GM12878 (cell line): ENCODE measurements around the gene COG4. TPM values are rescaled to one million over a fixed set of nuclear protein-coding genes. Genes with fewer than 3 reads are reported as not detected.

Source experiments
- ATAC-seq: fragments of 200-7000 bp; cut with Tn5 transposase; 3 replicates; pipeline ENCODE4 v1.9.1; 2020; ENCODE audit warnings: mild to moderate bottlenecking, moderate library complexity
- BruUV-seq: library from RNA; stranded (reverse); fragments of 400-500 nt; replicated peaks from 2 replicates; lab custom pipeline; 2021; lab: Mats Ljungman, UMichigan
- CTCF ChIA-PET: fragments of 300-600 bp; sonication (Branson Sonifier 250); formaldehyde crosslinking; extraction: SDS; loops from one replicate; lab custom pipeline; 2021; ENCODE audit warnings: inconsistent platforms; lab: Yijun Ruan, JAX
- POLR2A ChIA-PET: fragments of 350-600 bp; formaldehyde crosslinking; extraction: SDS; loops from one replicate; lab custom pipeline; 2021; ENCODE audit warnings: inconsistent platforms; lab: Charles Lee
- RAD21 ChIA-PET: fragments of 300-600 bp; sonication (Branson Sonifier 250); formaldehyde crosslinking; loops from one replicate; lab custom pipeline; 2023; ENCODE audit warnings: antibody characterized with exemption; ENCODE audit not compliant: unreplicated experiment; lab: Charles Lee
- SMC1A ChIA-PET: fragments of 300-600 bp; sonication (Branson Sonifier 250); formaldehyde crosslinking; loops from one replicate; lab custom pipeline; 2023; ENCODE audit not compliant: unreplicated experiment, uncharacterized antibody; lab: Charles Lee
- DNase-seq: peaks from one replicate; pipeline ENCODE4 v3.0.0-alpha.2; 2011; ENCODE audit warnings: low read depth, low spot score
- FAIRE-seq: peaks from 3 replicates; lab custom pipeline; 2011; peaks lifted over from hg19 to GRCh38; lab: Jason Lieb, UNC
- H2AFZ ChIP-seq: 2 replicates; pipeline ENCODE4 v1.6.0; 2011; ENCODE audit warnings: low read depth, low read length, control low read depth; ENCODE audit not compliant: control insufficient read depth
- H3K27ac ChIP-seq: 2 replicates; pipeline ENCODE4 v1.5.1; 2011; ENCODE audit warnings: control low read depth; ENCODE audit not compliant: control insufficient read depth, insufficient read depth
- H3K27me3 ChIP-seq, 2 experiments: replicated peaks in 1 of 2; 2 replicates each; pipeline versions ENCODE4 v1.6.0 to v1.6.1; 2011; ENCODE audit warnings: low read length in 1 of 2; ENCODE audit not compliant: control insufficient read depth in 2 of 2, insufficient read depth in 2 of 2
- H3K36me3 ChIP-seq, 2 experiments: 2 replicates each; pipeline ENCODE4 v1.5.1; 2011; ENCODE audit warnings: low read length in 1 of 2; ENCODE audit not compliant: control insufficient read depth in 2 of 2, insufficient read depth in 2 of 2
- H3K4me1 ChIP-seq: 2 replicates; pipeline ENCODE4 v1.6.1; 2011; ENCODE audit warnings: mild to moderate bottlenecking, low read length, moderate library complexity, mixed read lengths; ENCODE audit not compliant: control insufficient read depth, insufficient read depth
- H3K4me2 ChIP-seq: 2 replicates; pipeline ENCODE4 v1.6.0; 2011; ENCODE audit warnings: control low read depth; ENCODE audit not compliant: control insufficient read depth, insufficient read depth
- H3K4me3 ChIP-seq: fragments of 200-600 bp; sonication (generic); 2 replicates; pipeline ENCODE4 v1.5.1; 2016
- H3K79me2 ChIP-seq: 2 replicates; pipeline ENCODE4 v1.6.0; 2011; ENCODE audit warnings: low read length; ENCODE audit not compliant: control insufficient read depth, insufficient read depth
- H3K9ac ChIP-seq: 2 replicates; pipeline ENCODE4 v1.8.0; 2011; ENCODE audit warnings: low read length, control low read depth, mixed read lengths; ENCODE audit not compliant: control insufficient read depth, insufficient read depth
- H3K9me3 ChIP-seq: replicated peaks from 3 replicates; pipeline ENCODE4 v1.5.1; 2011; ENCODE audit warnings: mild to moderate bottlenecking, low read length; ENCODE audit not compliant: control insufficient read depth, insufficient read depth
- H4K20me1 ChIP-seq: 2 replicates; pipeline ENCODE4 v1.6.0; 2011; ENCODE audit not compliant: control insufficient read depth, insufficient read depth
- NFIC ChIP-seq: IDR thresholded peaks from 2 replicates; pipeline ENCODE4 v1.6.1; 2012; ENCODE audit warnings: low read depth, mild to moderate bottlenecking, inconsistent platforms, low read length, moderate library complexity
- SPI1 ChIP-seq: IDR thresholded peaks from 2 replicates; pipeline ENCODE4 v1.6.1; 2011; ENCODE audit warnings: low read depth, mild to moderate bottlenecking, low read length, moderate library complexity, borderline replicate concordance; ENCODE audit not compliant: insufficient read depth
- WGBS: methylation state at CpG from one replicate; pipeline ENCODE4 v1.1.6; 2016; ENCODE audit warnings: low lambda C conversion rate; ENCODE audit not compliant: insufficient replicate concordance, insufficient coverage; ENCODE audit errors: missing lambda C conversion rate; 5-methylcytosine and 5-hydroxymethylcytosine counted together
- in situ Hi-C: fragments of 300-500 bp; cut with MboI; formaldehyde crosslinking; loops from 9 replicates; pipeline ENCODE4 v1.14.3; 2018; ENCODE audit warnings: mixed read lengths
- intact Hi-C: fragments of 100-400 bp; cut with micrococcal nuclease; formaldehyde crosslinking; loops from one replicate; pipeline ENCODE4 v1.14.2; 2022; ENCODE audit not compliant: unreplicated experiment
- polyA plus RNA-seq, 11 experiments: library from polyadenylated mRNA; depleted of rRNA in 4 of 11; unstranded in 6 of 11; stranded (reverse) in 5 of 11; fragments of >200 nt; fragmentation: Nextera tagmentation in 4 of 11; fragmentation: Illumina TruSeq in 1 of 11; extraction: Ambion mirVana in 4 of 11; extraction: Trizol in 1 of 11; gene quantifications; 1 replicate in 1 of 11; 2 replicates in 10 of 11; pipeline versions ENCODE4 v1.2.1 to v1.2.3, GENCODE V29; 2011 to 2016; ENCODE audit warnings: inconsistent platforms in 2 of 11, missing spikeins in 2 of 11, low read depth in 1 of 11
- total RNA-seq, 4 experiments: library from RNA; depleted of rRNA in 3 of 4; stranded (reverse); fragments of >200 nt in 3 of 4; fragmentation: Illumina TruSeq in 1 of 4; extraction: Trizol in 1 of 4; gene quantifications; 2 replicates each; pipeline versions ENCODE4 v1.2.1 to v1.2.3, GENCODE V29; 2013 to 2021

Gene COG4
- total and polyA plus RNA-seq, 10 of the 15 experiments (the other 5 are each of a cell fraction or from before 2014, with no cell fraction given) = 7.0 to 57.7 (median 33.0) TPM

GRCh38 chr16:70433458-70434103, 89.8 kb downstream of the COG4 start:
- Histone ChIP-seq H3K9ac (peak overlapping the region; percentile 80), H4K20me1 (no peaks in the 10 kb centered on the region), H3K4me1 (peaks cover 57% of the 10 kb centered on the region), H2AFZ (no peak overlapping the region), H3K27me3 (no peaks in the 10 kb centered on the region), H3K9me3 (no peaks in the 10 kb centered on the region), H3K79me2 (peaks cover 85% of the 10 kb centered on the region), H3K4me2 (peak overlapping the region; percentile 97), H3K36me3 (peaks cover 0 to 4% of the 10 kb centered on the region in 2 experiments; a peak in 1 of 4 replicates), H3K4me3 (peak overlapping the region; percentile 70), H3K27ac (peak overlapping the region; percentile 88)
- WGBS = 37% methylated on average over 5 of the region's 5 CpGs
- DNase-seq = no peak
- CTCF ChIA-PET = interaction anchor here (0.5 to 2.6 kb wide), 13 partner anchors 17 to 111 kb away, joined by 3 to 10 read pairs (median 5); partner anchors contain the start of gene COG4
- POLR2A ChIA-PET = interaction anchor here (0.6 to 4.9 kb wide), 12 partner anchors 15 to 163 kb away, joined by 3 to 47 read pairs (median 5); partner anchors contain the start of gene FCSK
- in situ Hi-C loops = no loop called here
- TF ChIP-seq SPI1 (peak; percentile 24; the same call in 1 of the 2 replicates), NFIC (no peak)
- TSS peak; percentile 4 for BruUV-seq
- SMC1A ChIA-PET = interaction anchor here (0.8 to 4.0 kb wide), 14 partner anchors 10 to 91 kb away, joined by 3 to 37 read pairs (median 9); partner anchors contain the start of genes COG4, FCSK and SF3B3
- RAD21 ChIA-PET = interaction anchor here (1.2 to 3.9 kb wide), 11 partner anchors 11 to 91 kb away, joined by 4 to 38 read pairs (median 9); partner anchors contain the start of genes COG4, FCSK and SF3B3
- intact Hi-C loops = loop anchor here (10.0 kb wide), 1 partner anchor 869 kb away; the partner anchor contains the start of gene NFAT5
- ATAC-seq = no peak
- no peak for FAIRE-seq
